Central memory CD8-positive, alpha-beta T cell (primary cell): ENCODE results near the gene PHTF1.
"Not testable (repeated sequence)": the region's sequence is repeated elsewhere in the genome, so short reads cannot be mapped to it uniquely, and the experiment has no call there.

Experiments used
- ATAC-seq: fragments of 150-1000 bp; cut with Tn5 transposase; replicated peaks from 2 replicates; pipeline ENCODE4 v1.10.0; 2022; ENCODE audit warnings: mild to moderate bottlenecking, moderate FRiP score, moderate number of reproducible peaks; ENCODE audit not compliant: poor library complexity, severe bottlenecking; ENCODE audit errors: extremely low read depth
- DNase-seq, 2 donors: peaks; one replicate each; pipeline ENCODE4 v3.0.0; 2021; ENCODE audit warnings: low spot score in 2 of 2
- H3K27ac Mint-ChIP-seq: one replicate; pipeline ENCODE4 v1.8.0; 2022; ENCODE audit warnings: low read depth, mild to moderate bottlenecking, moderate library complexity, mixed read lengths
- H3K27me3 Mint-ChIP-seq: one replicate; pipeline ENCODE4 v1.8.0; 2022; ENCODE audit warnings: mixed read lengths
- H3K36me3 Mint-ChIP-seq: one replicate; pipeline ENCODE4 v1.8.0; 2022; ENCODE audit warnings: mild to moderate bottlenecking, moderate library complexity, mixed read lengths; ENCODE audit not compliant: insufficient read depth
- H3K4me1 Mint-ChIP-seq: one replicate; pipeline ENCODE4 v1.8.0; 2022; ENCODE audit warnings: mixed read lengths
- H3K4me3 Mint-ChIP-seq: one replicate; pipeline ENCODE4 v1.8.0; 2022; ENCODE audit warnings: mild to moderate bottlenecking, moderate library complexity, mixed read lengths
- H3K9me3 Mint-ChIP-seq: one replicate; pipeline ENCODE4 v1.8.0; 2022; ENCODE audit warnings: mixed read lengths

Gene PHTF1

DNA sequence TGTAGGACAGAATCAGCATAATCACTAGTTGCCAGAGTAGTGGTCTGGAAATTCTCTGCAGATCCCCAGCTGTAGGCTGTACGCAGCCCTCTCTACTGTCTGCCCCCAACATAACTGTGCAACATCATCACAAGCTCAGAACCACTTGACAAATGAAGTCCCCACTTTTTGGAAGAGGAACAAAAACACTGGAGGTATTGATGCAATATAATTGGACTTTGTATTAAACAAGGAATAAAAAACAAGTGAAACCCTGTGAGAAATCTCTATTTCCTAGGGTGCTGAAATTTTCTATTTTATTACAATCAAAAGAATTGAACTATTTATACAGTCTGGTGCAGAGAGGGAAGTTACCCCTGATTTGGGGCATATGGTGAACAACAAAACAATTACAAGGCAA lies 15.2 kb downstream of the PHTF1 start:
- peaks cover 4% of the 10 kb centered on the region for H3K36me3 Mint-ChIP-seq
- ATAC-seq, result no peak
- peaks cover 4% of the 10 kb centered on the region for H3K4me1 Mint-ChIP-seq
- no peak overlapping the region for H3K27ac Mint-ChIP-seq
- no peaks in the 10 kb centered on the region for H3K27me3 Mint-ChIP-seq
- DNase-seq, result no peak
- no peaks in the 10 kb centered on the region for H3K9me3 Mint-ChIP-seq
- H3K4me3 Mint-ChIP-seq, result no peak overlapping the region

- H3K27me3 Mint-ChIP-seq, result no peaks in the 10 kb centered on the region
- no peak overlapping the region for H3K4me3 Mint-ChIP-seq
- peaks cover 3% of the 10 kb centered on the region for H3K36me3 Mint-ChIP-seq
- ATAC-seq (no peak), DNase-seq (no peak)
- no peaks in the 10 kb centered on the region for H3K9me3 Mint-ChIP-seq
- peaks cover 4% of the 10 kb centered on the region for H3K4me1 Mint-ChIP-seq
- peak overlapping the region; percentile 32 for H3K27ac Mint-ChIP-seq
Measured at GRCh38 chr1:113742515-113742914, 16.8 kb downstream of the PHTF1 start.

GRCh38 chr1:113734357-113735055 lies 24.8 kb downstream of the PHTF1 start:
- Mint-ChIP-seq H3K9me3 (no peaks in the 10 kb centered on the region), H3K27ac (no peak overlapping the region), H3K4me1 (no peaks in the 10 kb centered on the region), H3K36me3 (peaks cover 16% of the 10 kb centered on the region), H3K27me3 (no peaks in the 10 kb centered on the region), H3K4me3 (no peak overlapping the region)
- DNase-seq (no peak), ATAC-seq (no peak)

DNA sequence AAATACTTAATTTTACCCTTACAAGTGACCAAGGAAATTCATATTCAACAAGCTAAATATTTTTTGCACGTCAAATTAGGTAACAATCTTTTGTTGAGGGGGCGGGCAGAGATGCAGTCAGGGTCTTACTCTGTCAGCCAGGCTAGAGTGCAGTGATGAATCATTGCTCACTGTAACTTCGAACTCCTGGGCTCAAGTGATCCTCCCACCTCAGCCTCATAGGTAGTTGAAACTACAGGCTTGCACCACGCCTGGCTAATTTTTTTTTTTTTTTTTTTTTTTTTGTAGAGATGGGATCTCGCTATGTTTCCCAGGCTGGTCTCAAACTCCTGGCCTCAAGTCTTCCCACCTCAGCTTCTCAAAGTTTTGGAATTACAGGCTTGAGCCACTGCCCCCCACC lies 26.5 kb downstream of the PHTF1 start:
- DNase-seq (no peak), ATAC-seq (no peak)
- Mint-ChIP-seq H3K27me3 (no peaks in the 10 kb centered on the region), H3K4me1 (no peaks in the 10 kb centered on the region), H3K36me3 (peaks cover 14% of the 10 kb centered on the region), H3K4me3 (no peak overlapping the region), H3K27ac (no peak overlapping the region), H3K9me3 (no peaks in the 10 kb centered on the region)

DNA sequence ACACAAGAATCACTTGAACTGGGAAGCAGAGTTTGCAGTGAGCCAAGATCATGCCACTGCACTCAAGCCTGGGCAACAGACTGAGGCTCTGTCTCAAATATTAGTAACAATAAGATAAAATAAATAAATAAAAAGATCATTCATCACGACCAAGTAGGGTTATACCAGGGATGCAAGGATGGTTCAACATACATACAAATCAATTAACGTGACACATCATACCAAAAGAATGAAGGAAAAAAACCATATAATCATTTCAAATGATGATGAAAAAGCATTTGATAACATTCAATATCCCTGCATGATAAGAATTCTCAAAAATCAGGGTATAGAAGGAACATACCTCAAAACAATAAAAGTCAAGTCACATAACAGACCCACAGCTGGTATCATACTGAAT lies 38.3 kb downstream of the PHTF1 start:
- Mint-ChIP-seq H3K4me3 (no peak overlapping the region), H3K4me1 (peaks cover 1% of the 10 kb centered on the region), H3K9me3 (no peaks in the 10 kb centered on the region), H3K36me3 (peaks cover 12% of the 10 kb centered on the region), H3K27ac (no peak overlapping the region), H3K27me3 (no peaks in the 10 kb centered on the region)
- ATAC-seq, result no peak
- no peak for DNase-seq

DNA sequence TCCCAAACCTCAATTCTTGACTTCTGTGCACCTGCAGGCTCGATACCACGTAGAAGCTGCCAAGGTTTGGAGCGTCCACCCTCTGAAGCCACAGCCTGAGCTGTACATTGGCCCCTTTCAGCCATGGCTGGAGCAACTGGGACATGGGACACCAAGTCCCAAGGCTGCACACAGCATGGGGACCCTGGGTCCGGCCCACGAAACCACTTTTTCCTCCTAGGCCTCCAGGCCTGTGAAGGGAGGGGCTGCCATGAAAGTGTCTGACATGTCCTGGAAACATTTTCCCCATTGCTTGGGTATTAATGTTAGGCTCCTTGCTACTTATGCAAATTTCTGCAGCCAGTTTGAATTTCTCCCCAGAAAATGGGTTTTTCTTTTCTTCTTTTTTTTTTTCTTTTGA lies 40.7 kb downstream of the PHTF1 start:
- H3K9me3 Mint-ChIP-seq, H3K27me3 Mint-ChIP-seq, H3K27ac Mint-ChIP-seq, DNase-seq, H3K4me3 Mint-ChIP-seq, ATAC-seq: not testable (repeated sequence)
- Mint-ChIP-seq H3K4me1 (peaks cover 12% of the 10 kb centered on the region), H3K36me3 (peaks cover 11% of the 10 kb centered on the region)

GRCh38 chr1:113717506-113717905 lies 41.8 kb downstream of the PHTF1 start:
- ATAC-seq, H3K4me3 Mint-ChIP-seq, H3K27ac Mint-ChIP-seq, H3K27me3 Mint-ChIP-seq, H3K9me3 Mint-ChIP-seq, DNase-seq: not testable (repeated sequence)
- Mint-ChIP-seq H3K4me1 (peaks cover 15% of the 10 kb centered on the region), H3K36me3 (peaks cover 11% of the 10 kb centered on the region)

GRCh38 chr1:113714606-113715269 lies 44.5 kb downstream of the PHTF1 start:
- peaks cover 11% of the 10 kb centered on the region for H3K36me3 Mint-ChIP-seq
- H3K4me1 Mint-ChIP-seq, result peaks cover 15% of the 10 kb centered on the region
- no peaks in the 10 kb centered on the region for H3K27me3 Mint-ChIP-seq
- no peak overlapping the region for H3K27ac Mint-ChIP-seq
- no peaks in the 10 kb centered on the region for H3K9me3 Mint-ChIP-seq
- ATAC-seq, result no peak
- no peak for DNase-seq
- no peak overlapping the region for H3K4me3 Mint-ChIP-seq

GRCh38 chr1:113701429-113701828 lies 57.9 kb downstream of the PHTF1 start:
- Mint-ChIP-seq H3K4me1 (no peaks in the 10 kb centered on the region), H3K36me3 (peaks cover 5% of the 10 kb centered on the region), H3K27me3 (no peaks in the 10 kb centered on the region), H3K4me3 (no peak overlapping the region), H3K9me3 (no peaks in the 10 kb centered on the region), H3K27ac (peak overlapping the region; percentile 67)
- DNase-seq (no peak), ATAC-seq (no peak)

DNA sequence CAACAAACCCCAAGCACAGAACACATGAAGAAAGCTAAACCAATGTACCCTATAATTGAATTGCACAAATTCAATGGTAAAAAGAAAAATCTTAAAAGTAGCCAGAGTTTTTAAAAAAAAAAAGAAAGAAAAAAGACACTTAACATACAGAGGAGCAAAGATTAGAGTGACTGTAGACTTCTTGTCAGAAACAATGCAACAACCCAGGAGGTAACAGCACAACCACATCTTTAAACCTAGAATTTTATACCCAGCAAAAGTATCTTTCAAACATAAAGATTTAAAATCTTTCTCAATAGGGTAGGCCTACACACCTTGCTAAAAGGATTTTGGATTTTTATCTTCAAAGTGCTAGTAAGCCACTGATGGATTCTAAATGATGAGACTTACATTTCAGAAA lies 64.4 kb downstream of the PHTF1 start:
- peaks cover 3% of the 10 kb centered on the region for H3K36me3 Mint-ChIP-seq
- no peak overlapping the region for H3K4me3 Mint-ChIP-seq
- ATAC-seq (no peak), DNase-seq (no peak)
- peaks cover 23% of the 10 kb centered on the region for H3K9me3 Mint-ChIP-seq
- H3K27me3 Mint-ChIP-seq, result no peaks in the 10 kb centered on the region
- no peak overlapping the region for H3K27ac Mint-ChIP-seq
- no peaks in the 10 kb centered on the region for H3K4me1 Mint-ChIP-seq

- Mint-ChIP-seq H3K36me3 (peaks cover 1% of the 10 kb centered on the region), H3K27me3 (no peaks in the 10 kb centered on the region), H3K4me3 (no peak overlapping the region), H3K27ac (no peak overlapping the region), H3K9me3 (peaks cover 23% of the 10 kb centered on the region), H3K4me1 (no peaks in the 10 kb centered on the region)
- ATAC-seq (no peak), DNase-seq (no peak)
Measured at GRCh38 chr1:113692824-113693431, 66.4 kb downstream of the PHTF1 start.

GRCh38 chr1:113692342-113692741 lies 66.9 kb downstream of the PHTF1 start:
- peaks cover 1% of the 10 kb centered on the region for H3K36me3 Mint-ChIP-seq
- peaks cover 23% of the 10 kb centered on the region for H3K9me3 Mint-ChIP-seq
- ATAC-seq, result no peak
- no peak for DNase-seq
- H3K4me1 Mint-ChIP-seq, result no peaks in the 10 kb centered on the region
- H3K27ac Mint-ChIP-seq, result no peak overlapping the region
- no peak overlapping the region for H3K4me3 Mint-ChIP-seq
- no peaks in the 10 kb centered on the region for H3K27me3 Mint-ChIP-seq

- DNase-seq, result no peak
- Mint-ChIP-seq H3K27ac (no peak overlapping the region), H3K4me1 (no peaks in the 10 kb centered on the region), H3K4me3 (no peak overlapping the region), H3K36me3 (peaks cover 1% of the 10 kb centered on the region), H3K9me3 (peaks cover 23% of the 10 kb centered on the region), H3K27me3 (no peaks in the 10 kb centered on the region)
- ATAC-seq, result no peak
Measured at GRCh38 chr1:113691184-113691583, 68.1 kb downstream of the PHTF1 start.
